Fibroblast of skin of left biceps (primary cell): ENCODE measurements around the gene VWA5B1.

Experiments
- DNase-seq, 2 experiments: peaks; one replicate each; pipeline ENCODE4 v3.0.0-alpha.2; 2013; ENCODE audit warnings: low read depth in 2 of 2

VWA5B1 gene

GRCh38 chr1:20349561-20349960 lies 58.9 kb downstream of the VWA5B1 start:
- no peak for DNase-seq

- DNase-seq: no peak
These were observed 59.3 kb downstream of the VWA5B1 start for GRCh38 chr1:20349971-20350370.

GRCh38 chr1:20350421-20350820 lies 59.7 kb downstream of the VWA5B1 start:
- DNase-seq: no peak

GRCh38 chr1:20351911-20352701 lies 61.4 kb downstream of the VWA5B1 start:
- DNase-seq: no peak

GRCh38 chr1:20353836-20354235 lies 63.2 kb downstream of the VWA5B1 start:
- DNase-seq: no peak

- DNase-seq: no peak
These were observed 63.9 kb downstream of the VWA5B1 start for GRCh38 chr1:20354610-20355009.

- no peak for DNase-seq
These were observed 64.6 kb downstream of the VWA5B1 start for GRCh38 chr1:20355101-20355827.

GRCh38 chr1:20355828-20356735 lies 65.4 kb downstream of the VWA5B1 start:
- DNase-seq: no peak

- DNase-seq: no peak
These were observed 66.3 kb downstream of the VWA5B1 start for GRCh38 chr1:20356850-20357459.

- DNase-seq: no peak
These were observed 67.1 kb downstream of the VWA5B1 start for GRCh38 chr1:20357796-20358195.

GRCh38 chr1:20358761-20359263 lies 68.1 kb downstream of the VWA5B1 start:
- DNase-seq: no peak

- no peak for DNase-seq
These were observed 69.0 kb downstream of the VWA5B1 start for GRCh38 chr1:20359451-20360330.

- no peak for DNase-seq
These were observed 70.7 kb downstream of the VWA5B1 start for GRCh38 chr1:20361401-20361800.

GRCh38 chr1:20361805-20362381 lies 71.2 kb downstream of the VWA5B1 start:
- DNase-seq: no peak

GRCh38 chr1:20362856-20363255 lies 72.2 kb downstream of the VWA5B1 start:
- no peak for DNase-seq

GRCh38 chr1:20365421-20366055 lies 74.9 kb downstream of the VWA5B1 start:
- no peak for DNase-seq

- no peak for DNase-seq
These were observed 75.4 kb downstream of the VWA5B1 start for GRCh38 chr1:20366056-20366462.

- DNase-seq: no peak
These were observed 75.9 kb downstream of the VWA5B1 start for GRCh38 chr1:20366463-20367115.

- no peak for DNase-seq
These were observed 76.5 kb downstream of the VWA5B1 start for GRCh38 chr1:20367116-20367585.
